Adipocyte (in vitro differentiated cells): ENCODE measurements around the gene CALU.

Source experiments
- DNase-seq: peaks from one replicate; pipeline ENCODE4 v3.0.0-alpha.2; 2015; ENCODE audit warnings: low read depth
- H3K27me3 ChIP-seq: replicated peaks from 2 replicates; pipeline ENCODE4 v1.7.0; 2013; ENCODE audit warnings: mild to moderate bottlenecking, low read length, moderate library complexity; ENCODE audit not compliant: control insufficient read depth, insufficient read depth
- H3K36me3 ChIP-seq: 2 replicates; pipeline ENCODE4 v1.7.0; 2013; ENCODE audit warnings: low read length, mild to moderate bottlenecking, moderate library complexity; ENCODE audit not compliant: control insufficient read depth, insufficient read depth, severe bottlenecking
- H3K4me1 ChIP-seq: 2 replicates; pipeline ENCODE4 v1.7.0; 2013; ENCODE audit warnings: mild to moderate bottlenecking, low read length, moderate library complexity; ENCODE audit not compliant: control insufficient read depth, insufficient read depth
- H3K4me3 ChIP-seq: 2 replicates; pipeline ENCODE4 v1.7.0; 2013; ENCODE audit warnings: mild to moderate bottlenecking, low read length, moderate library complexity
- H3K9ac ChIP-seq: 2 replicates; pipeline ENCODE4 v1.7.0; 2013; ENCODE audit warnings: mild to moderate bottlenecking, low read length, moderate library complexity
- H3K9me3 ChIP-seq: 2 replicates; pipeline ENCODE4 v1.7.0; 2013; ENCODE audit warnings: mild to moderate bottlenecking, low read length, moderate library complexity; ENCODE audit not compliant: control insufficient read depth

The CALU gene

DNA sequence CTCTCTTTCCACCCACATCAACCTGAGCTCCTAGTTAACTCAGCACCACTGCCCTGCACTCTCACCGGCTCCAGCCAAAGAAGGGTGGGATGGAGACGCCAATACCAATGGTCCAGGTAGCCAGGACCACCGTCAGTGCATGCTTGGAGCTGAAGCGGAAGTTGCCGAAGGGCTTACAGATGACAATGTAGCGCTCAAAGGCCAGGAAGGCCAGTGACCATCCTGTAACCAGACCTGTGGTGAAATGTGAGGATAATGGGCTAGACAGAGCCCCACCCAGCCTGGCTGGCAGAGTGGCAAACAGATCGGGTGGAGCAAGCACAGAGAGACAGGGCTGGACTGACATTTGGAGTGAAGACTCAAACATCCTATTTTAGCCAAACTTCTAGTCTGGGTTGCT lies 35.8 kb downstream of the CALU start:
- Histone ChIP-seq H3K36me3 (peaks cover 48% of the 10 kb centered on the region), H3K9ac (no peak overlapping the region), H3K27me3 (no peaks in the 10 kb centered on the region), H3K4me3 (no peak overlapping the region), H3K4me1 (no peaks in the 10 kb centered on the region), H3K9me3 (peaks cover 12% of the 10 kb centered on the region)
- no peak for DNase-seq

DNA sequence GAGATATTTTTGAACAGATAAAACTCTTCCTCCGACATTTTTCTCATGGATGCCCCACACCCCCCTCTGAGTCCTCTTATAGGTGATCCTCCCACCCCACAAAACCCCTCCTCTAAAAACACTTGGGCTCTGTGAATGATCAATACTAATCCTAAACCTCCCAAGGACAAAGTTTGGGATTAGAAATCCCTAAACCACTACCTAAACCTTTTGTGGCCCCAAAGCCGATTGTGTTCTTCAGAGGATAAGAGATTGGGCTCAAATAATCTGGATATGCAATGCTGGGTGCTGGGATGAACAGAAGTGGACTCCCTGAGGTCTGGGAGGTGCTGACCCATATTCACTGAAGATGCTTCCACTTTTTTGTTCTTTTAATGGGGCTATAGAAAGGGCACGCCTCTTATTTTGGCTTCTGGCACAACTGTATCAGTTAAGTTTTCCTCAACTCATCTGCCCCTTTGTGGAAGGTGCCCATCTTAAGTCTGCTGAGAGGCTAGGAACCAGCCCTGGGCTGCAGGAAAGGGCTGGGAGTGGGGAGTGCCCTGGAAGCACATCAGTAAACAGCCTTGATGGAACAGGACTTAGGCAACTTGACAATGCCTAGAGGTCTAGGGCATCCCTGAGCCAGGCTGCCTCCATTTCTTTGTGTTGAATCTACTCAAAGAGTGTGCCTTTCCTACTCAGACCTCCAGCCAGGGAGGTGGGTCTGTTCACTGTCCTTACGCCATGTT lies 36.8 kb downstream of the CALU start, which contains the start of gene OPN1SW:
OPN1SW (minus strand) TSS at position 51 of the 731 bp plus-strand sequence; CDS start at position 38, 13 bp downstream.
- H3K27me3 ChIP-seq = no peaks in the 10 kb centered on the region
- DNase-seq = no peak
- H3K9ac ChIP-seq = no peak within 1 kb of the TSS
- H3K36me3 ChIP-seq = peaks cover 38% of the 10 kb centered on the region
- no peak within 1 kb of the TSS for H3K4me3 ChIP-seq
- H3K4me1 ChIP-seq = peaks cover 4% of the 10 kb centered on the region
- peaks cover 12% of the 10 kb centered on the region for H3K9me3 ChIP-seq

DNA sequence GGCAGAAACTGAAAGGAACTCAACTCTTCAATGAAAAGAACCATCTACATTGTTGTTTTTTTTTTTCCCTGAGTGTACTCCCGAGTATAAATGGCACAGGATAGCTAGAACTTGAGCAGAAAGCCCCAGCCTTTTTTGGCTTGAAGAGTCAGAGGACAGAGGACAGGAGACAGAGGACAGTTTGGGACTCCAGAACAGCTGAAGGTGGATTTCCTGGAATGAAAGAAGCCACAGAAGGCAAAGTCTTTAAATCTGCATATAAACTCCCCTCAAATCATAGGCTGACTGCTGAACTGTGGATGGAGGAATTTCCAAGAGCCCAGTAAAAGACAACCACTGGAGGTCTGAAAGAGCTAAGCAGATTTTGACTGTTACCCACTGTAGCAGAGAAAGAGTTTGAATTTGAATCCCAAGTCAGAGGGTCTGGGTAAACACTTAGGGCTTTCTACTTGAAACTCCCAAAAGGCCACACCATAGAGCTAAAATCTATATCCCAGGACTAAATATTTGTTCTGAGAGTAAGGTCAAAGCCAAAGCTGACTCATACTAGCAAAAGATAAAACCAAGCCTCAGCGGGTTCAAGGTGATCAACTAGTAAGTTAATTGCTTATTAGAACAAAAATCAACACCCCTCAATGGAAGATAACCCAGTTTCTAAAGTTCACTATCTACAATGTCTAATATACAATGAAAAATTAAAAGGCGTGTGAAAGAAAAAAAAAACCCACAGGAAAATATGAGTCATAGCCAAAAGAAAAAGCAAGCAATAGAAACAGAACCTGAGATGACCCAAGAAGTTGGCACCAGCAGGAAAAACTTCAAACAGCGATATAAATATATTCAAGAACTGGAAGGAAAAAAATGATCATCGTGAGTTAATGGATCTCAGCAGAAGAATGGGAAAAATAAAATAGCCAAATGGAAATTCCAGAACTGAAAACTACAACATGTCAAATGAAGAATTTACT lies 38.3 kb downstream of the CALU start:
- Histone ChIP-seq H3K27me3 (no peaks in the 10 kb centered on the region), H3K9ac (no peak overlapping the region), H3K4me3 (no peak overlapping the region), H3K36me3 (peaks cover 23% of the 10 kb centered on the region), H3K4me1 (peaks cover 19% of the 10 kb centered on the region), H3K9me3 (peaks cover 12% of the 10 kb centered on the region)
- DNase-seq = no peak

DNA sequence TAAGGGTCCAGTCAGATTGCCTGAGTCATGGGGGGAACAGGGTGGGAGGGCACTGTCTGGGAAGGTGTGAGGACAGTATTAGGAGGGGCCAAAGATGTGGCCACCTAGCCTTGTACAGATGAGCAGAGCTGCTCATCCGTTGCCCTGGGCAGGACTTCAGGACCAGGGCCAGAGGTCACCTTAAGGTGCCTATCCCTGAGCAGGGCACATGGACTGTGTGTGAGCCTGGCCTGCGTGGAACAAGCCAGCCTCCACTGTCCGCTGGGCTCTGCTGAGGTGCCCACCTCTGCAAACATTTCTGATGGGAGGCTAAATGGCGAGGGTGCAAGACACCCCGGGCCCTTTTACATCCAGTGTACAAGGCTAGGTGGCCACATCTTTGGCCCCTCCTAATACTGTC lies 39.8 kb downstream of the CALU start:
- Histone ChIP-seq H3K9me3 (peaks cover 12% of the 10 kb centered on the region), H3K4me3 (no peak overlapping the region), H3K4me1 (peaks cover 25% of the 10 kb centered on the region), H3K36me3 (peaks cover 11% of the 10 kb centered on the region), H3K27me3 (no peaks in the 10 kb centered on the region), H3K9ac (no peak overlapping the region)
- no peak for DNase-seq

DNA sequence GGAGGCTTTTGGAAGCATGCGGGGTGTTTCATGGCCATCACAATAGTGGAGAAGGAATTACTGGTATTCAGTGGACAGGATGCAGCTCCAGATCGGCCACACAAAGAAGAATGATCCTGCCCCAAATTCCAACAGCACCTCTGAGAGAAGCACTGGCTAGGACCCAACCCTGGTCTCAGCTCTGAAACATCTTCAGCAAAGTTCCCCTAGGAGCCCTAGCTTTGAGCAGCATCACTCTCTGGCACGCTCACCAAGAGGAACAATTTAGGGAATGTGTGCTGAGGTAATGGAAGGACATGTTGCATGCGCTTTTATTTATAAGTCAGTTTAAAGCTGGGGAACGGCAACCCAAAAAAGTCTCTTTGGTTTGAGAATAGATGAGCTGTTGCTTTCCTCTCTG lies 42.0 kb downstream of the CALU start:
- peak overlapping the region; percentile 39 for H3K4me3 ChIP-seq
- DNase-seq = peak; percentile 40

DNA sequence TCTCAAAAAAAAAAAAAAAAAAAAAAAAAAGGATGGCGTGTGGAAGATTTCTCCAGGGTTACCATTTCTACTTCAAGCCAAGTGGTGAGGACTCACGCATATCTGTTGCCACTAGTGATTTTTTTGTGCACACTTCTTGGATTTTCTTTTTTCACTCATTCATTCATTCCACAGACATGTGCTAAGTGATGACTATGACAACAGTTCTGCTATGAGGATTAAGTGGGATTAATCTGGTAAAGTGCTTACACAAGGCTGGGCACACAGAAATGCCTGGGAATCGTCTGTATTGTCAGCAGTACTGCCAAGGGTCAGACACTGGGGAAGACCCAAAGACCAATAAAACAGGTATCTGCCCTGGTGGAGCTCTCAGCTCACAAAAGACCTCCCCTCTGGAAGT lies 42.7 kb downstream of the CALU start:
- Histone ChIP-seq H3K9me3 (peaks cover 12% of the 10 kb centered on the region), H3K4me1 (peaks cover 25% of the 10 kb centered on the region), H3K27me3 (no peaks in the 10 kb centered on the region), H3K36me3 (no peaks in the 10 kb centered on the region), H3K4me3 (peak overlapping the region; percentile 39), H3K9ac (peak overlapping the region; percentile 68)
- no peak for DNase-seq

More for the DNA sequence above, 42.0 kb downstream of the CALU start:
- Histone ChIP-seq H3K9me3 (peaks cover 12% of the 10 kb centered on the region), H3K9ac (peak overlapping the region; percentile 68), H3K36me3 (no peaks in the 10 kb centered on the region), H3K4me1 (peaks cover 25% of the 10 kb centered on the region), H3K27me3 (no peaks in the 10 kb centered on the region)

DNA sequence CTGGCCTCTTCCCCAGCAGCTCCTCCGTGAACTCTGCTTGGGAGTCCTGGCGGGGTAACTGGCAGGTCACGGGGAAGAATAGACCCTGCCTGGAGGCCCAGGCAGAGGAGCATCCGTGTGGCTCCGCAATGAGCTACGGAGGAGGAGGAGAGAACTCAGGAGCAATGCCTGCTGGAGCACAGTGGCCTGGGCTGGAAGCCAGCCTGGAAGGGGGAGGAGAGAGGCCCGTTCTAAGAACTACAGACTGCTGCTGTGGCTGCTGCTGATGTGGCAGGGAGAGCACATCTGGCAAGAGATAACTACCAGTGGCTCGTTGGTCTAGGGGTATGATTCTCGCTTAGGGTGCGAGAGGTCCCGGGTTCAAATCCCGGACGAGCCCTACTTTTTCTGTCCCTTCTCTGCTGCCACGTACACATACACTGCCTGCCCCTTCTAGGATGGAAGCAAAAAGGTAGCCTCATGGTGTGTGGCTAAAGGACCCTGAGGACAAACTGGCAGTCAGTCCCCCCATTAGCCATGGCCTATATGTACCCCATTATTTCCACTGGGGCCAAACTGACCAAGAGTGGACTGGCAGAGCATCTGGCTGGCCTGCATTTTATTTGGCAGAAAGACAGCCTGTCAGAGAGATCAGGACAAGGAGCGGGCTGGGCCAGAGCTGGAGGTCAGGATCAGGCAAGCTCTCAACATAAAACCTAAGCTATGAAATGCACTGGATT lies 44.1 kb downstream of the CALU start:
- peak overlapping the region; percentile 59 for H3K4me3 ChIP-seq
- no peaks in the 10 kb centered on the region for H3K36me3 ChIP-seq
- peaks cover 25% of the 10 kb centered on the region for H3K4me1 ChIP-seq

DNA sequence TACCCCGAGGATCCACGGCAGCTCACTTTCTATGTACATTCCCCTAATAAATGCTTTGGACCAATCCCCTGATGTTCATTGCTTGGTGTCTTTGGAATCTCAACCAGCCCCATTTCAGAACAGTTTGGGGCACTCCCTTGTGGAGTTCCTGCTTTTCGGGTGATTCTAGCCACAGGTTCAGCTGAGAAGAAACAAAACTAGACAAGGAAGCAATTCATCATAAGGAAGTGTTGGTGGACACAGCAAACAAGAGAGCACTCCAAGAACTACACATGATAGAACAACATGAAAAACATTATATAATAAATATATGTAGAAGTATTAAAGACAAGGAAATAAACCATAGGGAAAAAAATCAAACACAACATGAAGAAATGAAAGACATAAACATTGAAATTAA lies 46.6 kb downstream of the CALU start:
- no peaks in the 10 kb centered on the region for H3K9me3 ChIP-seq
- peaks cover 22% of the 10 kb centered on the region for H3K4me1 ChIP-seq
- H3K36me3 ChIP-seq = no peaks in the 10 kb centered on the region
- no peak overlapping the region for H3K4me3 ChIP-seq
- H3K9ac ChIP-seq = no peak overlapping the region
- H3K27me3 ChIP-seq = no peaks in the 10 kb centered on the region
- no peak for DNase-seq

More for the DNA sequence above, 44.1 kb downstream of the CALU start:
- H3K27me3 ChIP-seq = no peaks in the 10 kb centered on the region
- H3K9me3 ChIP-seq = peaks cover 4% of the 10 kb centered on the region
- DNase-seq = peak; percentile 87
- peak overlapping the region; percentile 68 for H3K9ac ChIP-seq

DNA sequence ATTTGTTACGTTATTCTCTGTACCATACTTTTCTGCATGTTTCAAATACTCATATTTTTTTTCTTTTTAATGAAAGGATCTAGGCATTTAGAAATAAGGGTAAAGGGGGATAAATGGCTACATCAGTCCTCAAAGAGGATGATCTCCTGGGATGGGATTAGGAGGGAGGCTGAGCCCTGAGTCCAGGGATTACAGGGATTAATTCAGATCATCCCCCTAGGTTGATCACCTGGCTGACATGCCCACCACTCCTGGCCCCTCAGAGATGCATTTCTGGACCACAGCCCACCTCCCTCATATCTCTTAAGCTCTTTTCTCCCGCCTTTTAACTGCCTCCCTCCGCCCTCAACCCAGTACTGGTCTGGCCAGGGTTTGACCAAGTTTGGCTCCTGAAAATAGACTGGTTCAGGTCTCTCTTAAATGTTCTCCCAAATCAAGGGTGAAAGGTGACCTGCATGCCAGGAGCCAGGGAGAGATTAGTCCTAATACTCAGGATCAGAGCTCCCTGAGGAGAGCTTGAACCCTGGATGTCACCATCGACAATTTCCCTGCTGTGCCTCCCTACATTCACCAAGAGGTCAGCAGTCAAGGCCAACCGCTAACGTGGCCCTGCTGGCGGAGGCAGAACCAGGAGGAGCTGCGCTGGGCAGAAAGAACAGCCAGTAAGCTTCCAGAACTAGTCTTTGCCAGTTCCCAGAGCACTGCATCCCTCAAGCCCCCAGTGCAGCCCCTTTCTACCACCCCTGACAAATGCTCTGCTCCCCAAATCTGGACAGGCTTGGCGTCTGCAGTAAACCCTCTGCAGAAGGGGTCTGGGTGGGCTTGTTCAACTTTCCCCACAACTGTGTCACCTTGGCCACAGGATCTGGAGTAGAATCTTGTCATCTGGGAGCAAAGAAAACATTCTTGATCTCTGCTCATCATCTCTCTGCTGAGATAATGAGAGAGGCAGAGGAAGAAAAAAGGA lies 49.6 kb downstream of the CALU start:
- Histone ChIP-seq H3K36me3 (no peaks in the 10 kb centered on the region), H3K27me3 (no peaks in the 10 kb centered on the region), H3K9me3 (no peaks in the 10 kb centered on the region), H3K4me3 (no peak overlapping the region), H3K9ac (no peak overlapping the region), H3K4me1 (peaks cover 8% of the 10 kb centered on the region)
- no peak for DNase-seq

DNA sequence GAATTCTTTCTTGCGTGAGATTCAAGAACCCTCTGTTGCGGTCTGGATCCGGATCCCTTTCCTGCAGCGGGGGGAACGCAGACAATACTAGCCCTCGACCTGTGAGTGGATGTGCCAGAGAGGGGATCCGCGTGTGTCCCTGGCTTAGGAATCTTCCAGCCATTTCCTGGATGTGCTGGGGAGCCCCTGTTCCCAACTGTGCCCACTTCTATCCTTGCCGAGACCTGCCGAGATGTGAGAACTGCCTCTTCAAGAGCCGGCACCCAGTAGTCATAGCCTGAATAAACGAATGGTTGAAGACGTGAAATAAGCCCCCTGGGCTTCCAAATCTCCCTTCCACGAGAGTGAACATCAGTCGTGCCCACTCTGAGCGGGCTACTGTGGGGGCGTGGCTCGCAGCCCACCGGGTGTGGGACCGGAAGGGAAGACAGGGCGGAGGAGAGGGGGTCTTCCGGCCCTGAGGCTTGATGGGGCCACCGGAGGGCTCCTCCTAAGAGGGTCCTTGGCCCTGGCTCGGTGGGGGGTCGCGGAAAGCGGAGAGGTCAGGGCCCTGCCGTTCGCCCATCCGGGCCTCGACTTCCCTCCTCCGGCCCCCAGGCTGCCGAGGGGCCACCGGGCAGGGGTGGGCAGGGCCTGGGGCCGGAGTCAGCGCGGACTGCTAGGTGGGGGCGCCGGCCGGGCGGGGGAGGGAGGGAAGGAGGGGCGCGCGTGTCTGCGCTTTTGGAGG lies 51.3 kb downstream of the CALU start:
- H3K4me3 ChIP-seq = peak overlapping the region; percentile 88
- DNase-seq = no peak
- H3K4me1 ChIP-seq = peaks cover 8% of the 10 kb centered on the region
- no peaks in the 10 kb centered on the region for H3K9me3 ChIP-seq
- H3K9ac ChIP-seq = peak overlapping the region; percentile 85
- H3K36me3 ChIP-seq = no peaks in the 10 kb centered on the region
- H3K27me3 ChIP-seq = no peaks in the 10 kb centered on the region
